H1 (cell line): ENCODE data around the gene C2CD4D. TPM values are rescaled to one million over a fixed set of nuclear protein-coding genes. Genes with fewer than 3 reads are reported as not detected.

Source experiments
- ASH2L ChIP-seq: fragments of 200-600, 300-600 bp; sonication (generic); IDR thresholded peaks from one replicate; pipeline ENCODE4 v1.7.1; 2017; ENCODE audit warnings: low read length
- ATF2 ChIP-seq: IDR thresholded peaks from 2 replicates; pipeline ENCODE4 v1.6.1; 2012; ENCODE audit warnings: low read length, inconsistent platforms
- BCL11A ChIP-seq, 2 experiments: IDR thresholded peaks; one replicate each; pipeline ENCODE4 v1.6.1; 2011; ENCODE audit warnings: low read depth in 2 of 2, low read length in 2 of 2, mild to moderate bottlenecking in 2 of 2
- BRCA1 ChIP-seq: IDR thresholded peaks from 2 replicates; pipeline ENCODE4 v1.6.1; 2012; ENCODE audit warnings: low read depth, low read length, improper control_type of control experiment
- EP300 ChIP-seq, 2 experiments: IDR thresholded peaks; 1 replicate in 1 of 2; 2 replicates in 1 of 2; pipeline ENCODE4 v1.6.1; 2011 to 2012; ENCODE audit warnings: low read depth in 2 of 2, low read length in 2 of 2, mild to moderate bottlenecking in 2 of 2, borderline replicate concordance in 1 of 2, inconsistent platforms in 1 of 2, moderate library complexity in 1 of 2
- EZH2 ChIP-seq: fragments of 200-600 bp; sonication (generic); IDR thresholded peaks from 2 replicates; pipeline ENCODE4 v1.7.1; 2012; ENCODE audit warnings: low read depth, mild to moderate bottlenecking, moderate library complexity, low read length, inconsistent platforms; ENCODE audit not compliant: severe bottlenecking
- HDAC2 ChIP-seq, 2 experiments: fragments of 300-600 bp in 1 of 2; sonication (generic) in 1 of 2; IDR thresholded peaks; 2 replicates each; pipeline ENCODE4 v1.6.1; 2011 to 2012; ENCODE audit warnings: low read depth in 2 of 2, low read length in 2 of 2, mild to moderate bottlenecking in 2 of 2, moderate library complexity in 2 of 2, borderline replicate concordance in 1 of 2, inconsistent platforms in 1 of 2
- JUN ChIP-seq: IDR thresholded peaks from 2 replicates; pipeline ENCODE4 v1.6.1; 2011; ENCODE audit warnings: low read depth, mild to moderate bottlenecking, improper control_type of control experiment, low read length
- KDM1A ChIP-seq: fragments of 200-600, 300-600 bp; sonication (generic); IDR thresholded peaks from 2 replicates; pipeline ENCODE4 v1.7.1; 2016; ENCODE audit warnings: mild to moderate bottlenecking, low read length, borderline replicate concordance
- NANOG ChIP-seq: IDR thresholded peaks from 2 replicates; pipeline ENCODE4 v1.6.1; 2011; ENCODE audit warnings: low read length, low read depth, mild to moderate bottlenecking, inconsistent platforms; ENCODE audit not compliant: insufficient read depth, poor library complexity, severe bottlenecking
- POU5F1 ChIP-seq: IDR thresholded peaks from 2 replicates; pipeline ENCODE4 v1.6.1; 2011; ENCODE audit warnings: low read depth, mild to moderate bottlenecking, low read length, moderate library complexity
- RBBP5 ChIP-seq: IDR thresholded peaks from 2 replicates; pipeline ENCODE4 v1.7.1; 2012; ENCODE audit warnings: low read depth, mild to moderate bottlenecking, inconsistent platforms, low read length, moderate library complexity, borderline replicate concordance
- SAP30 ChIP-seq: fragments of 300-600 bp; sonication (generic); IDR thresholded peaks from 2 replicates; pipeline ENCODE4 v1.7.1; 2012; ENCODE audit warnings: low read length, moderate library complexity, mild to moderate bottlenecking, inconsistent platforms; ENCODE audit not compliant: insufficient read depth, insufficient replicate concordance
- SIRT6 ChIP-seq: IDR thresholded peaks from one replicate; pipeline ENCODE4 v1.7.1; 2012; ENCODE audit warnings: low read length, inconsistent platforms
- SRF ChIP-seq: IDR thresholded peaks from 2 replicates; pipeline ENCODE4 v1.6.1; 2011; ENCODE audit warnings: mild to moderate bottlenecking, low read depth, low read length, moderate library complexity
- SUZ12 ChIP-seq: fragments of 200-600 bp; sonication (generic); IDR thresholded peaks from 2 replicates; pipeline ENCODE4 v1.6.1; 2012; ENCODE audit warnings: mild to moderate bottlenecking, inconsistent platforms, low read length, moderate library complexity, mixed read lengths
- TAF1 ChIP-seq: IDR thresholded peaks from 2 replicates; pipeline ENCODE4 v1.6.1; 2011; ENCODE audit warnings: mild to moderate bottlenecking, low read depth, low read length
- TBP ChIP-seq: IDR thresholded peaks from 2 replicates; pipeline ENCODE4 v1.6.1; 2011; ENCODE audit warnings: low read depth, low read length, improper control_type of control experiment
- polyA plus RNA-seq, 7 experiments: library from polyadenylated mRNA; depleted of rRNA in 3 of 7; stranded (reverse) in 5 of 7; unstranded in 2 of 7; fragments of >200 nt in 5 of 7; fragments of 200-250 nt in 2 of 7; gene quantifications; 1 replicate in 5 of 7; 2 replicates in 1 of 7; 4 replicates in 1 of 7; pipeline versions ENCODE4 v1.2.1 to v1.2.3, GENCODE V29; 2011 to 2013; ENCODE audit warnings: missing spikeins in 2 of 7, mixed read lengths in 2 of 7
- total RNA-seq: library from RNA; stranded (reverse); fragmentation: NEBNext Ultra II Directional; extraction: Animal tissue kit (Norgen Biotek cat#: 25700); gene quantifications from 2 replicates; pipeline ENCODE4 v1.2.1, GENCODE V29; 2021
- TF ChIP-seq, protein P1 (sequence below): IDR thresholded peaks from 2 replicates; pipeline ENCODE4 v1.6.1; 2012; ENCODE audit warnings: inconsistent platforms
- TF ChIP-seq, protein P2 (sequence below): IDR thresholded peaks from 2 replicates; pipeline ENCODE4 v1.6.1; 2011; ENCODE audit warnings: low read length, improper control_type of control experiment

Gene C2CD4D
- total and polyA plus RNA-seq, 2 of the 8 experiments (the other 6 are each of a cell fraction or from before 2014, with no cell fraction given), result 0.41 to 0.71 TPM

DNA sequence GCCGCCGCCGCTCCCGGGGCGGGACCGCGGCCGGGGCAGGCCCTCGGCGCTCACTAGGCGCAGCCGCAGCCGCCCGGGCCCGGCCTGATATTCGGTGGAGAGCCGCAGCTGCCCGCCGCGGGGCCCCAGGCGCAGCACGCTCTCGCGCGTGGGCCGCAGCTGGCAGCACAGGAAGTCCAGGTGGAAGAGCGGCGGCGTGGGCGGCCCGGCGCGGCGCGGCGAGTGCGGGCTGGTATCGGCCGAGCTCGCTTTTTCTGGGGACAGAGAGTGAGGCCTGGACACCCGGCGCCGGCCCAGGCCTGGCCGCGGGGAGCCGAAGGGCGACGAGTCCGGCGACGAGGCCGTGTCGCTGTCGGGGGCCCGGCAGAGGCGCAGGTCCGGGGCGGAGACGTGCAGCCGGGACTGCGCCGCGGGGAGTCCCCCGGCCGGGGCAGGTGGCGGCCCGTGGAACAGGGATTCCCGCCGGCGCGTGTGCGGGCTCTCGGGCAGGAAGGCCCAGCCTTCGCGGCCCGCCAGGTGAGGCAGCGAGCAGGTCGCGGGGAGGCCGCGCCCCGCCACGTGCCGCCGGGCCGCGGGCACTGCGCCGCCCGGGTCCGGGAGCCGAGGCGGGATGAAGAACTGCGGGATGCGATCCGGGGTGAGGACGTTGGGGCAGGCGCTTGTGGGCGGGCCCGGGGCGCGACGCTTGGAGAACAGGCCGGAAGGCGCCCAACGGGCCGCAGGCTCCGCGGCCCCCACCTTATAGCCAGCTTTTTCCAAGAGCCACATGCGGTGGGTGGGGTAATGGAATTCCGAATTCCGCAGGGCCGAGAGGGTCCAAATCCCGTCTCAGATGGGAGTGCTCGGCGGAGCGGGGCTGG lies 1.2 kb downstream of the C2CD4D start (continued):
- TF ChIP-seq EP300 (IDR thresholded peaks at IDR 0.05; ENCODE audit: borderline replicate concordance in 1 of 2, low read depth in 2 of 2, low read length in 2 of 2) (no peak), POU5F1 (no peak), BCL11A (IDR thresholded peaks at IDR 0.05; ENCODE audit: low read depth in 2 of 2, low read length in 2 of 2) (no peak), NANOG (no peak), ASH2L (no peak), TBP (peak; percentile 22; the same call in 1 of the 2 replicates), BRCA1 (no peak), EZH2 (peak; percentile 71), HDAC2 (IDR thresholded peaks at IDR 0.05; ENCODE audit: borderline replicate concordance in 1 of 2, low read depth in 2 of 2, low read length in 2 of 2) (no peak), TAF1 (no peak), SIRT6 (no peak), RBBP5 (no peak), SRF (no peak), SUZ12 (peak; percentile 67), SAP30 (no peak), KDM1A (no peak), JUN (no peak), ATF2 (no peak)
- TF ChIP-seq, protein P1, sequence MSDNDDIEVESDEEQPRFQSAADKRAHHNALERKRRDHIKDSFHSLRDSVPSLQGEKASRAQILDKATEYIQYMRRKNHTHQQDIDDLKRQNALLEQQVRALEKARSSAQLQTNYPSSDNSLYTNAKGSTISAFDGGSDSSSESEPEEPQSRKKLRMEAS, result peak; percentile 88
- TF ChIP-seq, protein P2, sequence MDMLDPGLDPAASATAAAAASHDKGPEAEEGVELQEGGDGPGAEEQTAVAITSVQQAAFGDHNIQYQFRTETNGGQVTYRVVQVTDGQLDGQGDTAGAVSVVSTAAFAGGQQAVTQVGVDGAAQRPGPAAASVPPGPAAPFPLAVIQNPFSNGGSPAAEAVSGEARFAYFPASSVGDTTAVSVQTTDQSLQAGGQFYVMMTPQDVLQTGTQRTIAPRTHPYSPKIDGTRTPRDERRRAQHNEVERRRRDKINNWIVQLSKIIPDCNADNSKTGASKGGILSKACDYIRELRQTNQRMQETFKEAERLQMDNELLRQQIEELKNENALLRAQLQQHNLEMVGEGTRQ, result 0 out of 2 replicates have a peak, but pooled peaks have one; percentile 19
